ENCODE data around the gene GLYR1.

DNA sequence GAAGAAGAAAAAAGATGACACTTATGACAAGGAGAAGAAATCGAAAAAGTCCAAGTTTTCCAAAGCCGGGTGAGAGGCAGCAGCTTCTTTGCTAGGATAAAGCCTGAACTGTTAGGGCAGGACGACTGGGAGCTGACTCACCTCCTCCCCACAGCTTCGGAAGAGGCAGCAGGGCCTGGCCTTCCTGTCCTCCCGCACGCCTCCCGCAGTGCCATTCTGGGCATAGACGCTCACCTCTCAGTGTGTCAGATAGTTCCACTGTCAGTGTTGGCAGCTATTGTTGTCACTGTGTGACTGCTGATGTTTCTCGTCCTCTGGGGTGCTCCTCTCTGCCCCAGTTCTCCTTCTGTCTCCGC lies 12.8 kb upstream of the GLYR1 start:
- TF ChIP-seq POLR2A (IDR thresholded peaks at IDR 0.05; ENCODE audit: low read length) (no peak), GATA1 (IDR thresholded peaks at IDR 0.05; ENCODE audit: low read depth, low read length) (no peak)

Measured in erythroblast (primary cell).